Right kidney (tissue), 1 donor: Measurements from ENCODE around the gene NEIL3.

Source experiments
- DNase-seq: peaks from one replicate; pipeline ENCODE4 v3.0.0-alpha.2; 2016

Gene NEIL3

DNA sequence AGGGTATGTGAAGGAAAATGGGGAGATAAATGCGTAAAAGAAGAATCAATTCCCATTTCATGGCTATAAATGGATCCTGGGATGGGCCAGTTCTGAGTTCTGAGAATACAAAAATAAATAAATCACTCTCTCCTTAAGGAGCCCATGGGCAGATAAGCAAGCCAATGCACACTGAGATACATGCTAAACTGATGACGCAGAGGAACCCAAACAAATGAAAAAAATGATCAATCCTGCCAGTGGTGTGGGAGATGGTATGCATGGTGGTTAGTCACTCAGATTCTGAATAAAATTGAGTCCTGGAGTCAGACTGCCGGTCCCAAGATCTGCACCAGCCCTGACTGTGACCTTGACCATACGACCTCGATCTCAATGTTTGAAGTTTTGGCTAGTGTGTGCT is 59.7 kb downstream of the NEIL3 start:
- no peak for DNase-seq

- DNase-seq: no peak
Observed at GRCh38 chr4:177371461-177371860, 61.8 kb downstream of the NEIL3 start.

DNA sequence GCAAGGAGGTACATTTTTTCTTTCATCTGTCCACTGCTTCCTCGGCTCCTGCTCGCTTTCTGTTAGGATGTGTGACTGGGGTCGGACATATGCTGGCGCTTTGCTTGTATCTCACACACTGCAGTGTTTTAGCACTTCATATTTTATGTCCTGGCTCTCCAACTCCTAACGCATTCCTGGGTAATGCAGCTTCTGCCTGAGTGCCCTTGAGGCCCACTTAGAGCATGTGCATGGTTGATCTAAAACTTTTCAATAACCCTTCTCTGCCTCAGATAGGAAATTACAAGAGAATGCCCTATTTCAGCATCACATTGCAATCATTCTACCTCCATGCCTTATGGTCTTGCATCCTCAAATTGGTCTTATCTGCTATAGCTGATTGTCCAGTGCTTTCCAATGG is 65.3 kb downstream of the NEIL3 start:
- no peak for DNase-seq

- no peak for DNase-seq
Observed at GRCh38 chr4:177375372-177375771, 65.7 kb downstream of the NEIL3 start.

- no peak for DNase-seq
Observed at GRCh38 chr4:177376024-177376423, 66.3 kb downstream of the NEIL3 start.

DNA sequence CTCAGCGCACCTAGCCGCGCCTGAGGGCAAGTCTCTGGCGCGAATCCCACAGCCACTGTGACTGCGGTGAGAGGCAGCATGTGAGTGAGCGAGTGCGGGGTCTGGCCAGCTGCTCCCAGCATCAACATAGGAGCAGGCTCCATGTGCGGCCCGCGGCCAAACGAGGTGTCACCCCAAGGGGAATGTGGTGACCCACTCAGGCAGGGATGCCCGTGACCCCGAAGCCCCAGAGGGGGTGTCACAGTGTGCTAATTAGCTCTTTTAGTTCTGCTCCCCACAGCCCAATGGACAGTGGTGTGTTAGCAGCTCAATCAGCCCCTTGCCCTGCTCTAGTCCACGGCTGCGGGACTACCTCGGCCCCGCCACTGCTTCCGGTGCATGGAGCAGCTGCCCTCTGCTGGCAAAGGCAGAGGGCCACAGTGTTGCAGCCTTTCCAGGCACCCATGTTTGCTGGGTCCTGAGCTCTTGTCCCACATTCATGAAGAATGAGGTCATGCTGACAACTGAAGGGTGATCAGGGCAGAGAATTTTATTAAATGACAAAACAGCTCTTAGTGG is 71.1 kb downstream of the NEIL3 start:
- no peak for DNase-seq

DNA sequence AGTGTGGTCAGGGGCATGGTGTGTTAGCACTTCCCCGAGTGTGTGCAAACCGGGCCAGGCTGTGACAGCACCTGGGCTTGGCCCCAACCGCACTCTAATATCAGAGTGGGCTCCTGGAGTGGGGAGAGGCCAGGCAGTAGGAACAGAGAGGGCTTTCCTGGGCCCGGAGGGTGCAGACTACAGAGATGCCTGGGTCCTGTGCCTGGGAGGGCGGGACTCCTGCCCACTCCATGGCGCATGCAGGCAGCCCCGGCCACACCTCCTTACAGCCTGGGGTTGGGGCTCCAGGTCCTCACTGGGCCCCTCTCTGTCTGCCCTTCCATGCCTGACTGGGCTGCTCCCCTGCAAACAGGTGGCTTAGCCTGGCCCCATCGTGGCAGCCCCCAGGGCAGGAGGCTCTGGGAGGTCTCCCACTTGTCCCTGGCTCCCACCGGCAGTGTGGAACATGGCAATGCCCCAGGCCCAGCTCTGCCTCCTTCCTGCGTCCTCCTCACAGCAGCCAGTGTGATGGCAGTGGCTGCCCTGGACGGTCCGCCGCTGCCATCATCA is 72.2 kb downstream of the NEIL3 start:
- DNase-seq: no peak

DNA sequence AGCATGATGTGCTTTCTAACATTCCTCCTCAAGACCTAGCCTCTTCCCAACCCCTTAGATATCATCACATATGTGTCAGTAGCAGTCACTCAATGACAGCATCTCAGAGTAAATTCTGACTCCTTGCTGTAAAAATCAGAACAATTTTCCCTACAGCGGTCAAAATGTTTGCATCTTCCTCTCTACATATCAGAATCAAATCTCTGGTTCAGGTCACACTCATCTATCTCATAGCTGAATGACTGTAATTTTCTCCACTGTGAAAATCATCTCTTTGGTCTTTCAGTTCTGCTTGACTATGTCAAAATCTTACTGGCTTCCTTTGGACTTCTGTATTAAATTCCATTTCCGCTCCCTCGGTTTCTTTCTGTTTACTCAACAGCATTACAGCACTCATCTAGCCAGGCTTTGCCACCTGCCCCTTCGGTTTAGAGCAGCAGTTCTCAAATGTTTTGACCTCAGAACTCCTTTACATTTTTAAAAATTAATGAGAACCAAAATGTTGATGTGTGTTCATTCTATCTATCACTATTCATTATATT is 75.3 kb downstream of the NEIL3 start:
- no peak for DNase-seq

DNA sequence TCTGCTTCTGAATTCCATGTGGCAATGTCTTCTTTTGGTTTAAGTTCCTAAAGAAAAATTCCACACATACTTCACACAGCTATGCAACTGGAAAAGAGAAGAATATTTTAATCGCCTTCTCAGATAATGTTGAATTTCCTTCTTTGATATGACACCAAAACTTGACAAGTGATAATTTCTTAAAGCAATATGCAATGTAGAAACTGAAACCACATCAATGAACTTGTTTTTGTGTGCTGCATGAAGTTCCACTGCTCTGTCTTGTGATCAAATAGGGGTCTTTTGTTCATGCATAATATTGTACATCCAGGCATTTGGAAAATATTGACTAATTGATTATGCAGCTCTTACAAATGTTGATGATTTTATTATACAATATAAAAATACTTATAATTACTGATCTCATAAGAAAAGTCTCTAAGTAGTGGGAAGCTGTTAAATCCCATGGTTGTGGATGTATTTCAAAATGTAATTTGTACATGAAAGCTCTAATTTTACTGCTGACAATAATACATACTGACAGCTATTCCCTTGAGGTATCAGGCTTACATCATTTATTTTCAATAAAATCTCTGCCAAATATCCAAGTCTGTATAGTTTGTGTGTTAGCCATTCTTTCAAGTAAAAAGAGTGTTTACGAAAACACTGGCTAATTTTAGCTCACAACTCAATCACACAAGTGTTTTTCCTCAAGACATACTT is 76.1 kb downstream of the NEIL3 start:
- DNase-seq: no peak

DNA sequence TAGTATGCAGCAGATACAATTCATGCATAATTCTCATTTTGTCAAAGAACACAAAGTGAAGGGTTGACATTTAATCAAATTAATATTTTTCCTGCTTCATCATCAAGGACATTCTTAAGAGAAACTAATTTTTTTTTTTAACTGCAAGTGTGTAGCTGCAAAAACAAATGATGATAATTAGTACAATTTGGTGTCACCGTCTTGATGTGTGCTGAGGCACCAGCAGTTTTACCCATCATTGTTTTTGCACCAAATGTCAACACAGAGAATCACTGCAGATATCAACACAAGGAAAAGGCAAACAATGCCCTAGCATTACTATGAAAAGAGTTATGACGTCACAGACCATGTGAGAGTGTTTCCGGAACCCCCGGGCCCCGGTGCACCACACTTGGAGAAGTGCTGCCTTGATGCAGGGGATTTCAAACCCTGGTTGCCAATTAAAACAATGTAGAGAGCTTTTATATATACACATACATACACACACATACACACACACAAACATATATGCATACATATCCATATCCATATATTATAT is 76.7 kb downstream of the NEIL3 start:
- no peak for DNase-seq

DNA sequence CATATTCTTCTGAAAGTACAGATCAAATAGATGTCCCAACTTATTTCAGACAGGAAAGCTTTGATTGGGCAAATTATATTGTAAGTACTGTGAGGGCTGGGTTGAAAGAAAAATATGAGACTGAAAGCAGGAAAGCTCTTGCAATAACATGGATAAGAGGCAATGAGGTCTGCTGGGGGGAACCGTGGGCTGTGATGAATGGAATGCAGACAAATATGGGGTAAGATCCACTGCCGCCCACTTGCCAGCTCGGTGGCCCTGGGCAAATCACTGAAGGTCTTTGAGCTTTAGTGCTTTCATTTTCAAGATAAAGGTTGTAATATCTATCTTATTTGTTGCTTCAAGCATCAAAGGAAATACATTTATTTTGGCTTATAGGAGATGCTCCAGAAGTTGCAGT is 81.6 kb downstream of the NEIL3 start:
- DNase-seq: no peak

DNA sequence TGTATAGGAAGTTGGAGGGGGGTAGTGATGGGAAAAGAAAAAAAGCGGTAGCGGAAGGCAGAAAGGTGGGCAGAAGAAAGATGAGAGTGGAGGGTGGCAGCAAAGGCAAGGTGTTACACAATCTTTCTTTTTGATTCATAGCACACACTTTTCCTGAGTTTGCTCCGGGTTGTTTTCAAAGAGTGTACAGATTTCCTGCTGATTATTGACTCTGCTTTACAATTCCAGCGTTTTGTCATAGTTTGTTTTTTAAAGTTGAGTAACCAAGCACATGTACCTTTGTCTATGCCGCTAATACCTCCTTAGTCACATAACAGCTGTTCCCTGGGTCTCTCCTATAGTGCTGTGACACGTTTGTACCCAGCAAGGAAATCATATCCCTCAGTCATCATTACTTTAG is 82.3 kb downstream of the NEIL3 start:
- DNase-seq: no peak

GRCh38 chr4:177393236-177393635 is 83.6 kb downstream of the NEIL3 start:
- DNase-seq: no peak

GRCh38 chr4:177396352-177396751 is 86.7 kb downstream of the NEIL3 start:
- no peak for DNase-seq

GRCh38 chr4:177400030-177400429 is 90.4 kb downstream of the NEIL3 start:
- DNase-seq: no peak

DNA sequence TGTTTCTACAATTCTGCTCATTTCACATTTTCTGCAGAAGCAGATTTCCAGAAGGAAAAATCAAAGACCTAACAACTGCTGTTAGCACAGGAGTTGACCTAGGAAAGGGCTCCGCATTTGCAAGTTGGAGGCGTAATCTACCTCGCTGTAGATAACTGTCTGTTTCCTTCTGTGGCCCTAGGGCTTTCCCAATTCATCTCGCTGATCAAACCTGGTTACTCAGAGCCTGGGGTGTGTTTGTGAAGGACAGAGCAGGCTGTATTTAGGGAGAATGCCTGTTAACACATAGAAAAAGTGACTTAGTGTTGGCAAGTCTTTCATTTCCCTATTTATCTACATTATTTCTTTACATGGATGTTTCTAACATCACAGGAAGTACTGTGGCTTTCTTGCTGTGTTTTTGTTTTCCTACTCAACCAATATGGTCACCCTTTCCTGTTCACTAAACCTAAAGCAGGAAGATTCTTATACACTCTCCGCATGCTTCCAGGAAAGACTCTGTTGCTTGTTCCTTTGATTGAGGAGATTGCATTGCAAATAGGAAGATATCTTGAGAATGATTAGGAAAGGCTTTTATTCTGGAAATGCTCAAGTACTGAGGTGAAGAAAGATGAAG is 92.1 kb downstream of the NEIL3 start:
- DNase-seq: no peak

DNA sequence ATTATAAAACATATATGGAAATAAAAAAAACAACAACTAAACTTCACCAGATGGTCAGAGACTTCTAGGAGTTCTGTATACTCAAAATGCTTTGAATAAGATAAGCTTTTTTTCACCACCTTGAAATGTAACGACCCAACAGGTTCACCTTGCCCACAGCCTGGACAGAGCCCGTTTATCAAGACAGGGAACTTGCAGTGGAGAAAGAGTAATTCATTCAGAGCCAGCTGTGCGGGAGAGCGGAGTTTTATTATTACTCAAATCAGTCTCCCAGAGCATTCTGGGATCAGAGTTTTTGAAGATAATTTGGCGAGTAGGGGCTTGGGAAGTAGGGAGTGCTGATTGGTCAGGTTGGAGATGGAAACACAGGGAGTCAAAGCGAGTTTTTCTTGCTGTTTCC is 94.1 kb downstream of the NEIL3 start:
- DNase-seq: no peak

DNA sequence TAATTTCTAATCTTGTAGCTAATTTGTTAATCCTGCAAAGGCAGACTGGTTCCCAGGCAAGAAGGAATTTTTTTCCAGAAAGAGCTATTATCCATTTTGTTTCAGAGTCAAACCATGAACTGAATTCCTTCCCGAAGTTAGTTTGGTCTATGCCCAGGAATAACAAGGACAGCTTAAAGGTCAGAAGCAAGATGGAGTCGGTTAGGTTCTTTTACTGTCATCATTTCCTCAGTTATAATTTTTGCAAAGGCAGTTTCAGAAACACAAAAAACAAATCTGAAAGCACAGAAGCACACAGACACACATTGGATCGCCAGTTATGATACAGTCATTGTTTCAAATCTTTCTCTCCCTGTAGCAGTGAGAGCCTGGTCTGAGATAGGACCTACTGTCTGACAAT is 94.7 kb downstream of the NEIL3 start:
- DNase-seq: no peak

DNA sequence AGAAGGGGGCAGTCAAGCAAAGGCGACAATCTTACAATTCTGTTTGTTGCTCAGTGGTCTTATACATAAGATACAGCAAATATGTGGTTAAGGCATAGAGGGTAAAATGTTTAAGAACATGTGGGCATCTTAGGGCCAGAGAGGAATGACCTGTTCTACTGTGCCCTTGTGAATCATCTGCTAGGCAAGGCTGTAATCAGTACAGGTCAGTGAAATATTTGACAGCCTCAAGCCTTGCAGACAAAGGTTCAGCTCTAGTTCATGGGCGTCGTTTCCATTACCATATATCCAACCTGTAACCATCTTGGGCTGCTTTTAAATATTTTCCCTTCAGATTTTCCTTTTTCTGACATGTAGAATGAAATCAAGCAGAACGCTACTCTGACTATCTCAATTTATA is 95.3 kb downstream of the NEIL3 start:
- DNase-seq: no peak

- DNase-seq: no peak
Observed at GRCh38 chr4:177405508-177405907, 95.8 kb downstream of the NEIL3 start.

GRCh38 chr4:177408023-177408422 is 98.3 kb downstream of the NEIL3 start:
- DNase-seq: no peak

GRCh38 chr4:177410566-177410965 is 100.9 kb downstream of the NEIL3 start:
- DNase-seq: no peak

- DNase-seq: no peak
Observed at GRCh38 chr4:177411996-177412395, 102.3 kb downstream of the NEIL3 start.
